HepG2 (cell line): ENCODE results near the gene KCTD4. TPM values are rescaled to one million over a fixed set of nuclear protein-coding genes. Genes with fewer than 3 reads are reported as not detected.

Source experiments
- ATAC-seq: fragments of 200-7000 bp; cut with Tn5 transposase; 3 replicates; pipeline ENCODE4 v1.9.1; 2020; ENCODE audit warnings: mild to moderate bottlenecking, moderate library complexity
- BruUV-seq: library from RNA; stranded (reverse); fragments of 400-500 nt; replicated peaks from 2 replicates; lab custom pipeline; 2021; lab: Mats Ljungman, UMichigan
- CTCF ChIA-PET: fragments of 300-600 bp; formaldehyde crosslinking; extraction: SDS; loops from one replicate; lab custom pipeline; 2021; ENCODE audit warnings: low total read pairs, inconsistent platforms, low intra/inter-chr PET ratio; lab: Yijun Ruan, JAX
- POLR2A ChIA-PET: fragments of 350-600 bp; sonication (Branson Sonifier 250); formaldehyde crosslinking; loops from one replicate; lab custom pipeline; 2020; ENCODE audit warnings: antibody characterized with exemption, inconsistent platforms; lab: Yijun Ruan, JAX
- DNase-seq: peaks from one replicate; pipeline ENCODE4 v3.0.0-alpha.2; 2015; ENCODE audit warnings: low spot score
- FAIRE-seq: peaks from 3 replicates; lab custom pipeline; 2011; peaks lifted over from hg19 to GRCh38; lab: Jason Lieb, UNC
- H2AFZ ChIP-seq: one replicate; pipeline ENCODE4 v1.6.1; 2011; ENCODE audit warnings: low read length, inconsistent platforms
- H3K27ac ChIP-seq: fragments of 300-600 bp; 3 replicates; pipeline ENCODE4 v1.8.0; 2011; ENCODE audit warnings: mixed run types, mild to moderate bottlenecking, mixed read lengths, low read length, inconsistent platforms; ENCODE audit not compliant: insufficient read depth; ENCODE audit errors: extremely low read length
- H3K27me3 ChIP-seq, 2 experiments: fragments of 200-600 bp in 1 of 2; 2 replicates in 1 of 2; 3 replicates in 1 of 2; pipeline versions ENCODE4 v1.6.0 to v1.8.0; 2011; ENCODE audit warnings: low read length in 2 of 2, mild to moderate bottlenecking in 2 of 2, moderate library complexity in 2 of 2, inconsistent platforms in 1 of 2; ENCODE audit not compliant: insufficient read depth in 2 of 2, control insufficient read depth in 1 of 2
- H3K36me3 ChIP-seq, 2 experiments: fragments of 200-600 bp in 1 of 2; replicated peaks in 1 of 2; 2 replicates in 1 of 2; 3 replicates in 1 of 2; pipeline versions ENCODE4 v1.5.1 to v1.8.0; 2011; ENCODE audit warnings: low read length in 2 of 2, inconsistent platforms in 1 of 2; ENCODE audit not compliant: insufficient read depth in 2 of 2, control insufficient read depth in 1 of 2
- H3K4me1 ChIP-seq: 2 replicates; pipeline ENCODE4 v1.5.1; 2012; ENCODE audit warnings: low read length, inconsistent platforms; ENCODE audit not compliant: insufficient read depth
- H3K4me2 ChIP-seq: 2 replicates; pipeline ENCODE4 v1.6.0; 2011; ENCODE audit warnings: low read depth, low read length, inconsistent platforms
- H3K4me3 ChIP-seq, 3 experiments: fragments of 200-600 bp in 1 of 3; sonication (generic), shearing (Covaris generic) in 1 of 3; replicated peaks in 1 of 3; 2 replicates each; pipeline ENCODE4 v1.5.1; 2011 to 2016; ENCODE audit warnings: low read length in 3 of 3, inconsistent platforms in 2 of 3, low read depth in 2 of 3, mild to moderate bottlenecking in 2 of 3, control low read depth in 1 of 3, mixed read lengths in 1 of 3; ENCODE audit not compliant: insufficient read depth in 1 of 3
- H3K79me2 ChIP-seq: one replicate; pipeline ENCODE4 v1.6.1; 2011; ENCODE audit warnings: low read length, inconsistent platforms; ENCODE audit not compliant: insufficient read depth
- H3K9ac ChIP-seq: 2 replicates; pipeline ENCODE4 v1.6.0; 2011; ENCODE audit warnings: mild to moderate bottlenecking, low read depth, low read length, inconsistent platforms; ENCODE audit not compliant: insufficient read depth
- H3K9me3 ChIP-seq: 2 replicates; pipeline ENCODE4 v1.5.1; 2012; ENCODE audit warnings: mild to moderate bottlenecking, low read length
- H4K20me1 ChIP-seq: 2 replicates; pipeline ENCODE4 v1.6.0; 2011; ENCODE audit warnings: inconsistent platforms, mild to moderate bottlenecking, low read length, moderate library complexity; ENCODE audit not compliant: insufficient read depth
- ATF3 ChIP-seq: sonication (generic); formaldehyde crosslinking; IDR thresholded peaks from 2 replicates; pipeline ENCODE4 v1.4.0; 2020; ENCODE audit warnings: missing genetic modification reagents
- FOSL1 ChIP-seq: sonication (generic); formaldehyde crosslinking; IDR thresholded peaks from 2 replicates; pipeline ENCODE4 v1.9.0; 2021; ENCODE audit warnings: missing genetic modification reagents, borderline replicate concordance
- GATA4 ChIP-seq: sonication (generic); IDR thresholded peaks from 2 replicates; pipeline ENCODE4 v1.6.1; 2016; ENCODE audit warnings: antibody characterized with exemption, low read depth, borderline replicate concordance
- IRF9 ChIP-seq: sonication (generic); formaldehyde crosslinking; IDR thresholded peaks from 2 replicates; pipeline ENCODE4 v1.8.0; 2022; ENCODE audit warnings: missing genetic modification reagents, mild to moderate bottlenecking, borderline replicate concordance
- MIER2 ChIP-seq: IDR thresholded peaks from 2 replicates; pipeline ENCODE4 v1.6.1; 2016; ENCODE audit warnings: missing biosample characterization, missing genetic modification reagents
- NFE2L2 ChIP-seq: fragments of 150-350 bp; IDR thresholded peaks from 2 replicates; pipeline ENCODE4 v1.6.1; 2014; ENCODE audit warnings: low read length
- NR2C2 ChIP-seq: sonication (generic); formaldehyde crosslinking; IDR thresholded peaks from 2 replicates; pipeline ENCODE4 v1.4.0; 2020; ENCODE audit warnings: missing genetic modification reagents, mild to moderate bottlenecking, moderate library complexity, borderline replicate concordance
- PHF8 ChIP-seq: sonication (generic); formaldehyde crosslinking; IDR thresholded peaks from 2 replicates; pipeline ENCODE4 v1.5.0; 2020; ENCODE audit warnings: missing genetic modification reagents
- RELA ChIP-seq: sonication (generic); formaldehyde crosslinking; IDR thresholded peaks from 2 replicates; pipeline ENCODE4 v1.4.0; 2020; ENCODE audit warnings: missing genetic modification reagents
- SRSF1 ChIP-seq: fragments of 200-400 bp; formaldehyde crosslinking; optimal IDR thresholded peaks from 2 replicates; pipeline ENCODE3; 2017; ENCODE audit warnings: mild to moderate bottlenecking, low read depth, low read length, moderate library complexity
- TARDBP ChIP-seq: sonication (generic); formaldehyde crosslinking; IDR thresholded peaks from 2 replicates; pipeline ENCODE4 v1.8.0; 2022; ENCODE audit warnings: mild to moderate bottlenecking, missing genetic modification reagents
- TOE1 ChIP-seq: sonication (generic); formaldehyde crosslinking; IDR thresholded peaks from 2 replicates; pipeline ENCODE4 v1.4.0; 2020; ENCODE audit warnings: mild to moderate bottlenecking, missing genetic modification reagents
- TP53 ChIP-seq: sonication (generic); formaldehyde crosslinking; conservative IDR thresholded peaks from 2 replicates; pipeline ENCODE4 v1.4.0; 2020; ENCODE audit warnings: missing genetic modification reagents
- ZC3H13 ChIP-seq: sonication (generic); formaldehyde crosslinking; IDR thresholded peaks from 2 replicates; pipeline ENCODE4 v1.8.1; 2023; ENCODE audit warnings: mild to moderate bottlenecking, missing genetic modification reagents, moderate library complexity
- WGBS: methylation state at CpG from one replicate; pipeline ENCODE4 v1.1.6; 2017; ENCODE audit warnings: low lambda C conversion rate; 5-methylcytosine and 5-hydroxymethylcytosine counted together
- in situ Hi-C: cut with HindIII; loops from 2 replicates; pipeline ENCODE4 v1.10.0; 2017; ENCODE audit warnings: low pct_unique_long_range_greater_than_20kb; ENCODE audit not compliant: extremely low pct_ligation_motif_present
- intact Hi-C: fragments of 100-400 bp; cut with micrococcal nuclease; formaldehyde crosslinking; loops from one replicate; pipeline ENCODE4 v1.10.0; 2022; ENCODE audit not compliant: unreplicated experiment
- polyA plus RNA-seq, 8 experiments: library from polyadenylated mRNA; depleted of rRNA in 3 of 8; stranded (reverse) in 7 of 8; unstranded in 1 of 8; fragments of >200 nt; fragmentation: Illumina TruSeq in 4 of 8; extraction: Trizol in 4 of 8; gene quantifications; 2 replicates each; pipeline versions ENCODE4 v1.2.1 to v1.2.3, GENCODE V29; 2011 to 2016; ENCODE audit warnings: low read depth in 4 of 8, missing spikeins in 1 of 8, mixed read lengths in 1 of 8; ENCODE audit not compliant: insufficient read depth in 1 of 8
- total RNA-seq, 5 experiments: library from RNA; depleted of rRNA; stranded (reverse); fragments of >200 nt; fragmentation: Illumina TruSeq; extraction: Trizol; gene quantifications; 2 replicates each; pipeline ENCODE4 v1.2.3, GENCODE V29; 2016; ENCODE audit warnings: low read depth in 1 of 5
- TF ChIP-seq, protein P1 (sequence below): sonication (generic); formaldehyde crosslinking; IDR thresholded peaks from 2 replicates; pipeline ENCODE4 v1.4.0; 2020; ENCODE audit warnings: low read depth, mild to moderate bottlenecking, missing genetic modification reagents

Gene KCTD4
- total and polyA plus RNA-seq, 2 of the 13 experiments (the other 11 are each of a cell fraction or from before 2014, with no cell fraction given) = not detected

- POLR2A ChIA-PET = no interaction called here
Observed at GRCh38 chr13:45216193-45216592, 15.3 kb upstream of the KCTD4 start.

DNA sequence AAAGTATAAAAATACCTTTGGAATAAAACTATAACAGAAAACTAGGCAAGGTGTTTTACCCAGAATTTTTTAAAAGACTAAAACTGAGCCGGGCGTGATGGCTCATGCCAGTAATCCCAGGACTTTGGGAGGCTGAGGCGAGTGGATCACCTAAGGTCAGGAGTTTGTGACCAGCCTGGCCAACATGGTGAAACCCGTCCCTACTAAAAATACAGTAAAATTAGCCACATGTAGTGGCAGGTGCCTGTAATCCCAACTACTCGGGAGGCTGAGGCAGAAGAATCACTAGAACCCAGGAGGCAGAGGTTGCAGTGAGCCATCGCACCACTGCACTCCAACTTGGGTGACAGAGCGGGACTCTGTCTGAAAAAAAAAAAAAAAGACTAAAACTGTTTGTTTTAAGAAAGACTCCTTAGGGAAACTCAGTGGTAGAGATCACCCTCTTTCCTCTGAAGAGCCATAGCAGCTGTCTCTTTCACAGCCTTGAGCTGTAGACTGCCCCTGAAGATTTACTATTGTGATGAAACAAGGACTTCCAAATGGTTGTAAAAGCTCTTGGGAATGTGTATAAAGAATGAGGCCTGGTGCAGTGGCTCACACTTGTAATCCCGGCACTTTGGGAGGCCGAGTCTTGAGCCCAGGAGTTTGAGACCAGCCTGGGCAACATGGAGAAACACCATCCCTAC is 14.7 kb upstream of the KCTD4 start:
- in situ Hi-C loops (no loop called here), intact Hi-C loops (no loop called here)
- ChIA-PET CTCF (no interaction called here), POLR2A (no interaction called here)
- no peak overlapping the region for H3K4me2 ChIP-seq
- H3K9ac ChIP-seq = no peak overlapping the region
- peaks cover 27% of the 10 kb centered on the region for H3K4me1 ChIP-seq
- peaks cover 0 to under 1% of the 10 kb centered on the region in 2 experiments; a peak in 1 of 5 replicates for H3K36me3 ChIP-seq
- ATAC-seq (no peak), DNase-seq (no peak), FAIRE-seq (no peak)
- no peaks in the 10 kb centered on the region for H3K27me3 ChIP-seq
- H3K79me2 ChIP-seq = no peaks in the 10 kb centered on the region
- H3K9me3 ChIP-seq = no peaks in the 10 kb centered on the region
- no TSS peak for BruUV-seq
- no peak overlapping the region for H3K4me3 ChIP-seq
- no peaks in the 10 kb centered on the region for H4K20me1 ChIP-seq
- H2AFZ ChIP-seq = no peak overlapping the region
- 96% methylated on average over 9 of the region's 9 CpGs for WGBS
- no peak overlapping the region for H3K27ac ChIP-seq
- TF ChIP-seq, protein P1, sequence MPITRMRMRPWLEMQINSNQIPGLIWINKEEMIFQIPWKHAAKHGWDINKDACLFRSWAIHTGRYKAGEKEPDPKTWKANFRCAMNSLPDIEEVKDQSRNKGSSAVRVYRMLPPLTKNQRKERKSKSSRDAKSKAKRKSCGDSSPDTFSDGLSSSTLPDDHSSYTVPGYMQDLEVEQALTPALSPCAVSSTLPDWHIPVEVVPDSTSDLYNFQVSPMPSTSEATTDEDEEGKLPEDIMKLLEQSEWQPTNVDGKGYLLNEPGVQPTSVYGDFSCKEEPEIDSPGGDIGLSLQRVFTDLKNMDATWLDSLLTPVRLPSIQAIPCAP = no peak
- no peak for TF ChIP-seq NR2C2
- no peak for TF ChIP-seq MIER2 (CRISPR knock-in tag)
- no peak for TF ChIP-seq TOE1 (CRISPR knock-in tag)
- no peak for TF ChIP-seq FOSL1
- TF ChIP-seq ATF3 (CRISPR knock-in tag) = no peak
- TF ChIP-seq TP53 = no peak
- TF ChIP-seq PHF8 (CRISPR knock-in tag) = no peak
- TF ChIP-seq SRSF1 = no peak

More at GRCh38 chr13:45216193-45216592, 15.3 kb upstream of the KCTD4 start:
- CTCF ChIA-PET = no interaction called here
- H3K36me3 ChIP-seq = no peaks in the 10 kb centered on the region
- no peak overlapping the region for H3K27ac ChIP-seq
- H3K4me2 ChIP-seq = no peak overlapping the region
- no peaks in the 10 kb centered on the region for H3K9me3 ChIP-seq
- in situ Hi-C loops = no loop called here
- H3K79me2 ChIP-seq = no peaks in the 10 kb centered on the region
- no peak for FAIRE-seq
- peaks cover 27% of the 10 kb centered on the region for H3K4me1 ChIP-seq
- H2AFZ ChIP-seq = no peak overlapping the region
- no peak overlapping the region for H3K4me3 ChIP-seq
- no peaks in the 10 kb centered on the region for H4K20me1 ChIP-seq
- intact Hi-C loops = no loop called here
- WGBS = 93% methylated on average over 4 of the region's 4 CpGs
- H3K9ac ChIP-seq = no peak overlapping the region
- DNase-seq = no peak
- no peaks in the 10 kb centered on the region for H3K27me3 ChIP-seq
- TF ChIP-seq TARDBP (CRISPR knock-in tag) = no peak
- no peak for TF ChIP-seq GATA4
- no peak for TF ChIP-seq RELA (CRISPR knock-in tag)
- TF ChIP-seq NFE2L2 = no peak
- no peak for TF ChIP-seq IRF9 (CRISPR knock-in tag)
- TF ChIP-seq ZC3H13 (CRISPR knock-in tag) = no peak
- no TSS peak for BruUV-seq
- no peak for ATAC-seq
